Measurements from ENCODE around the gene MCAM.

The MCAM gene

DNA sequence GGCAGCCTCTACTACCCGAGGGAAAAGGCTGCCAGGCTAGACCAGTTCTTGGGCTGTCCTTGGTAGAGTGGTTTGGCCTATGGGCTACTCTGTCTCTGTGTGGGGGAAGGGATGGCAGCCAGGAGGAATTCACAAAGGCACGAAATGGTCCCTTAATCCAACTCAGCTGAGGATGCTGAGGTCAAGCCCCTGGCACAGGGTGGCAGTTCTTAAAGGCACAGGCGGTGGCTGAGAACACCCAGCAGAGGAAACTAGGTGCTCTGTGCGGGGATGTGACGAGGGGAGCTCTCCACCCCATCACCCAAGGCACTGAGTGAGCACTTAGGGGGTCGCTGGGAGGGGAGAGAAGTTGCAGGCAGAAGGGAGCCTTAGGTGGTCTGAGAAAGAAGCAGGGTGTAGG, 29.7 kb upstream of the MCAM start, which contains the start of gene MFRP:
MFRP (minus strand) TSS at position 101 of the 400 bp plus-strand sequence. CDS start 192 bp downstream, outside the sequence.
- no peak for DNase-seq (ENCODE audit: low spot score)
- FAIRE-seq = no peak

DNA sequence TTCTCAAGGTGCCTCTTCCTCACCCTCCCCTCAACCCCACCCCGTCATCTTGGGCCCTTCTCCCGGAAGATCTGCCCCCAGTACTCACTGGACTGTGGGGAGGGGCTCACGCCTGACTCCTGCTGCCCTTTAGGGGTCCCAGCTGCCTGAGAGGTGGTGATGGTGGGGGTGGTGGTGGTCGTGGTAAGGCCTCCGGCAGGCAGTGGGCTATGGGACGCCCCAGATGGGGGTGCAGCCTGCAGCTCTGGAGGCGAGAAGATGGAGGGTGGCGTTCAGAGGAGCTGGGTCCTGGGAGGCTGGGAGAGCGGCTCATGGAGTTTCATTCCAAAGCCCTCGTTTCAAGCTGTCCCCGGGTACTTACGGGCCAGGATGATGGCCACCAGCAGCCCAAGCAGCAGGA, 28.8 kb upstream of the MCAM start:
- no peak for FAIRE-seq

DNA sequence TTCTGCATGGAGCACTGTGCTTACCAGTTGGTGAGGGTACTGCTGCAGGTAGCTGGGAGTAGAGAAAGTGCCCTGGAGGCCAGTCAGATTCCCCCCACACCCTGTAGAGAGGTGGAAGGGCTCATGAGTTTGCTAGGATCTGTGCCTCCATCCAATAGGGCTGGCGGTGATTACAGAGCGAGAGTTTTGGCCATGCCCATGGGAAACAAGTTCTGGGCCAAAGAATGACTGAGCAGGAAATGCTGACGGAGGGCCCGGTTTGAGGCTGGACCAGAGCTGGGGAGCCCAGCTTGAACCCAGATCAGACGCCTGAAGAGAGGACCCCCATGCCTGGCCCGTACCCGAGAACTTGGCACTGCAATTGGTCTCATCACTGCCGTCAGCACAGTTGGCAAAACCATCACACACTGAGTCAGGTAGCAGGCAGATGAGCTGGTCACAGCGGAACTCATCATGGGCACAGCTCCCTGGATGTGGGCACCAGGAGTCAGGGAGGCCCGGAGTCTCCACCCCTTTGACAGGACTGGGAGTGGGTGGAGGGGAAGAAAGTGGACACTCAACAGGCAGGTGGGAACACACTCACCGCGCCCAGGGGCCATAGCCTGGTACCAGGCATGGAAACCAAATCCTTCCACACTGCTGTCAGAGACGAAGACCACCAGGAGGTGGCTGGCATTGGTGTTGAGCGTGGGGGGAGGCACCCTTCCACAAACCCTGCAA, 27.5 kb upstream of the MCAM start:
- DNase-seq (ENCODE audit: low spot score) (no peak), FAIRE-seq (no peak)

More for the DNA sequence above, 28.8 kb upstream of the MCAM start:
- DNase-seq (ENCODE audit: low spot score) = no peak

DNA sequence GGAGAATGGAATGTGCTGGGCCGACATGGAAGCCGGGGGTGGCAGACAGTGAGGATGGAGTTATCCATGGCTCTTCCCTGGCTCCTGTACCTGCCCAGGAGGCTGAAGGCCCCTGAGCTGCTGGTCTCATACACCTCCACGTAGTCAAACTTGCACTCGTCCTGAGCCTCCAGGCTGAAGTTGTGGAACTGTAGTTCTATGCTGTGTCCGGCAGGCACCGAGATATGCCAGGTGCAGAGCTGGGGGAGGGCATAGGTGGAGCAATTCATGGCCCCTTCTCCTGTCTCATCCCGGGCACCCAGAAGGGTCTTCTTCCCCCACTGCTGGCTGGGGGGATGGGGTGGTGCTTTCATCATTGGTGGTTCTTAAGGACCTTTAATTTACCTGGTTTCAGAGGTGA, 26.8 kb upstream of the MCAM start:
- no peak for FAIRE-seq
- DNase-seq (ENCODE audit: low spot score) = no peak

DNA sequence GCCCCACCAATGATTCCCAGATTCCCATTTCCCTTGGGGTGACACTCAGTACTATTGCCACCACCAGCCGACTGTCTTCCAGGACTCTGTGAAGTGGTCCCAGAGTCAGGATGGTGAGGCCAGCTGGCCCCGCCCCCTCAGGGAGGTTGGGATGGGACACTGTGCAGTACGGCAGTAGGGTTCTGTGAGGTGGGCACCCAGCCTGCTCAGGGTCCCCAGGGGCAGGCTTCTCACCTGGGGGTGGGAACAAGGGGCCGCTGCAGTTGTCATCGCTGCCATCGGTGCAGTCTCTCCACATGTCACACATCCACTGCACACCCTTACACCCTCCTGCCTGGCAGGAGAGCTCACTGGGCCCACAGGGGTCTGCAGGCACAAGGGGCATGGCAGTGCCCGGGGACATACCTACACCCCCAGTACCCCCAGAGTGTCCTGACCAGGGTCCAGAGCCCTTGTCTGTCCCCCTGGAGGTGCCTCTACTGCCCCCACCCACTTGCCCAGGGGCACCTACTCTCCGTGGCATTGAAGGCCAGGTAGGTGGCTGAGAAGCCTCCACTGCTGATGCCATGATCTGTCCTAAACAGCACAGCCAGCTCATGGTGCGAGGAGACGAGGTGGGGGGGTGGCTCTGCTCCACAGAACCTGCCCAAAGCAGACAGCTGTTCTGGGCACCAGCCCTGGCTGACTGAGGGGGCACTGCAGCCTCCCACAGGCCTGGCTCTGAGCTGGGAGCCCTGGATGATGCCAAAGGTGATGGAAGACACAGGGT, 25.6 kb upstream of the MCAM start:
- no peak for DNase-seq (ENCODE audit: low spot score)
- no peak for FAIRE-seq

DNA sequence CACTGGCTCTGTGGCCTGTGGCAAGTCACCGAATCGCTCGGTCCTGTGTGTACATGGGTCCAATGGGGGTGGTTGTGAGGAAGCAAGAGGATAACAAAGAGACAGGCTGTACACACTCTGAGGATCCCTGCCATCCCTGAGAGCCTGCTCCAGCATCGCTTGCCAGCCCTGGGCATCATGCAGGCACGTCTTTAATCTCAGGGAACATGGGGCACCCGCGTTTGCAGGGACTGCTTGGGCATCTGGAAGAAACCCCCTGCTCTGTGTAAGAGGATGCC, 25.0 kb upstream of the MCAM start:
- DNase-seq (ENCODE audit: low spot score) (no peak), FAIRE-seq (no peak)

DNA sequence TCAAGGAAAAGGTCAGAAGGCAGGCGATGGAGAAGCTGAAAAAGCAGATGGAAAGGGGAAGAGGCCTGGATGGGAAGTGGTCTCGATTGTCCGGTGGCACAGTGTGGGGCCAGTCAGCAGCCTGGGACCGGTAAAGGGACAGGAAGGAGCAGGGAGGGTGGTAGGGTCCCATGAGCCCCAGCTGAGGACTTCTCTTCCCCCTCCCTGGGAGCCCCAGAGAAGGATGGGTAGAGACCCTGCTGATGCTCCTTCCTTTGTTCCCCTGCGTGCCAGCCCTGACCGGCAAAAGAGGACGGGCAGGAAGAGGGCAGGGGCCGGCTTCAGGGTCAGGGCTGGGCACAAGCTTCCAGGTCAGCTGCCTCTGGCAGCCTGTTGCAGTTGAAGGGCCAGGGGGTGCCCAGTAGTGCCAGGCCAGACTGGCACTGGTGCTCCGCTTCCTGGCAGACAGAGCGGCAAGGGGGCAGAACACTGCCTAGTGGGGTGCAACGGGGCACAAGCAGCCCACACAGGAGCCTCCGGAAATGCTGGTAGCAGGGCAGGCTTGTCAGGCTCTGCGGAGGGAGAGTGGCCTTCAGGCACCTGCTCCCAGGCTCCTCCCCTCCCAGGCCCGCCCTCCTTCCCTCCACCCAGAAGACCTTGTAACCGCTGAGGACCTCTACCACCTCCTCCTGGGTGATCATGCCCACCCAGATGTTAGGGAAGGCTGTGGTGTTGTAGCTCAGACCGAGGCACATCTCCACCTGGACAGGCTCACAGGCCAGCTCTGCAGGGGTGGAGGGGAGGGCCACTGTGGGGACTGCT, 24.5 kb upstream of the MCAM start:
- DNase-seq (ENCODE audit: low spot score) (no peak), FAIRE-seq (no peak)

DNA sequence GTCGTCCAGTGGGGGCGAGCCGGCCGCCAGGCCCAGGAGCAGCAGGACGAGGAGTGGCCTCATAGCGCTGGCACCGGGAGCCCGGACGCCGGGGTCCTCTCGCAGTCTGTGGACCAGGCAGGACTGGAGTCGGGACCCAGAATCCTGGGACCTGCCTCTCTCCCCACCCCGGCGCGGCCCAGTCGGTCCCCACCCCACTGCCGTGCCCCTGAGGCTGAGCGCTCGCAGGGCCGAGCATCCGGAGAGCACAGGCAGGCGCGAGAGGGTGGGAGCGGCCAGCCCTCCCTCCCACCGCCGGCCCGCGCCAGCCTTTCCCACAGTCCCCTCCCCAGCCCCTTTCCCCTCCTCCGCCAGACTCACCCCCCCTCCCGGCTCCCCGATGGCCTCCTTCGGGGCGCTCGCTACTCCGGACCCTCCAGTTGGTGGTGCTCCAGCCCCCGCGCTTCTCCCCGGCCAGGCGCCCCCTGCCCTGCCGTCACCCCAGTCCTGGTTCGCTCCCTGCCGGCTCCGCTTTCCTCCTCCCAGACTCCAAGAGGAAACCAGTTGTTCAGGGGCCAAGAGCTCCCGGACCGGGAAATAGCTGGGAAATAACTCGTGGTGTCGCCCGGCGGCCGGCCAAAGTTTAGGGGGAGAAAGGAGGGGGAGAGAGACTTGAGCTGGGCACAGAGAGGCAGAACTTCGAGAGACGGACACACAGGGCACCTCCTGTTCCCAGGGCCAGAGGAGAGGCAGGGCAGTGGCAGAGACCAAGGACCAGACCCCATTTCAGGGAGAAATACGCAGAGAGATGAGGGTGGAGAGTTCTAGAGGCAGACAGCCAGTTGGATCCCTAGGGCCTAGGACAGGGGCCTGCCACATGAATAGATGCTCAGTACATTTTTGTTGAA, 23.6 kb upstream of the MCAM start, which contains the start of gene C1QTNF5:
C1QTNF5 (minus strand) TSS at position 549 of the 887 bp plus-strand sequence; CDS start at position 63, 486 bp downstream.
- no peak for DNase-seq (ENCODE audit: low spot score)
- no peak for FAIRE-seq

DNA sequence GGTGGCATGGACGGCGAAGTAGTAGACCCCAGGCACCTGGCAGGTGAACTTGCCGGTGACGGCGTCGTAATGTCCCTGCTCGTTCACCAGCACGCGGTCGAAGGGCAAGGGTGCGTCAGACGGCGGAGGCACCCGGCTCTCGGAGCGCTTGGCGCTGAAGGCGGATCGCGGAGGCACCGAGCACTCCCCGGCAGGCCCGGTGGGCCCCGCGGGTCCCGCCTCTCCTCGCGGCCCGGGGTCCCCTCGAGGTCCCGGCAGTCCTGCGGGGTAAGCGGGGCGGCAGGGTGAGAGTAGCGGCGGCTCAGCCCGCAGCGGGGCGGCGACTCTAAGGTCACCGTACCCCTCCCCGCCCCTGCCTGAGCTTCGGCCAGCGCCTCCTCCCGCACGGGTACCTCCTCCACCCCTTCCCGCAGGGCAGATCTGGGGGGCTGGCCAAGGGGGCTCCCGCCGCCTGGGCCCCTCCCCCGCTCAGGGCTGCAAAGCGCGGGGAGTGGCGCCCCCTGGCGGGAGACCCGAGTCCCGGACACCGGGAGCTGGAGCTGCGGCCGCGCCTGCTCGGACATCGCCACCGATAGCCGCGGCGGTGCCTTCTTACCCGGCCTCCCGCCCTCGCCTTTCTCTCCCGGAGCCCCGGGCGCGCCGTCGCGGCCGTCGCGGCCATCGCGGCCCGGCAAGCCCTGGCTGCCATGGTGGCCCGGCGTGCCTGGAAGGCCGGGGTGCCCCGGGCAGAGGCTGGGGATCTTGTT, 22.8 kb upstream of the MCAM start:
- no peak for FAIRE-seq

DNA sequence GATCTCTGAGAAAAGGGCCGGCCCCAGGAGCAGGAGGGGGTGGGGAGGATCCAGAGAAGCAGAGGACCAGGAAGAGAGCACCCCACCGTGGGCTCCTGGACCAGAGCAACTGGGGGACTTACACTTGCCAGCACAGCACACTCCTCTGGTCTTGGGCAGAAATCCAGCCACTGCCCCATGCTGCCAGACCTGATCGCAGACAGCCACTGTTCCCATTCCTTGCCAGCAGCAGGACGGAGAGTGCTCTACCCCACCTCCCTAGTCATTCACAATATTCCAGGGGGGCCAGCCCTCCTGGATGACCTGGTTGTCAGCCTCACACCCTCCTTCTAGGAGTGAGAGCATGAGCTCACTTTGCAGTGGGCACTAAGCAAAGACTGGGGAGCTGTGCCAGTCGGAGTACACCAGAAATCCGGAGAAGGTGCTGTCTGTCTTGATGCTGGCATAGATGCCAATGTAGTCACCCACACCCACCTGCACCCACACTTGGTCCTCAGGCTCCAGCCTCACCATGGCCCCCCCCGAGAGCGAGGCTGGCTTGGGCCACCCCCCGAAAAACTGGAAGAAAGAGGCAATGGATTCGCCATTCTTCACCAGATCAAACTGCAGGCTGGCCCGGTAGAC, 22.1 kb upstream of the MCAM start:
- no peak for FAIRE-seq
- DNase-seq (ENCODE audit: low spot score) = no peak

More for the DNA sequence above, 22.8 kb upstream of the MCAM start:
- no peak for DNase-seq (ENCODE audit: low spot score)

DNA sequence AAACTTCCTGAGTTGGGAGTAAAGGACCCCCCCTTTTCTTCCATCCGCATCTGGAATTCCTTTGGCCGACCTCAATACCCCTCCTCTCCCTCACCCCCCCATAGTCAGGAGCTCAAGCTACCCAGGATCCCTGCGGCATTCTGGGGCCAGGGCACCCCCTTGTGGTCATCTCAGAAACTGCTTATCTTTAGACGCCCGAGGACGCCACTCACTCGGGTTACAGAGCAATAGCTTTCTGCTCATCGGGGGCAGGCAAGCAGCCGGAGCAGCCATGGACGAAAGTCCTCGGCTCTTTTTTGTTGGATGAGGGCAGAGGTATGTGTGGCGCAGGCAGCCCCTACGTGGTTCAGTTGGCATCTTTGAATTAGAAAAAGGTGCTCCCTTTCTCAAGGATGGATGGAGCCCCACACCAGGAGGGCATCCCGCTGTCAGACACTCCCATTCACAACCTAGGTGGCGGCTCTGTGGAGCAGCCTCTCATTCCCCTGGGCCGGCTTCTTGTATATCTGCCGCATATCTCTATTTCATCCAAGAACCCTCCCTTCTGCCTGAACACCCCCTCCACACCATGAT, 21.5 kb upstream of the MCAM start:
- no peak for FAIRE-seq
- DNase-seq (ENCODE audit: low spot score) = peak; percentile 78

DNA sequence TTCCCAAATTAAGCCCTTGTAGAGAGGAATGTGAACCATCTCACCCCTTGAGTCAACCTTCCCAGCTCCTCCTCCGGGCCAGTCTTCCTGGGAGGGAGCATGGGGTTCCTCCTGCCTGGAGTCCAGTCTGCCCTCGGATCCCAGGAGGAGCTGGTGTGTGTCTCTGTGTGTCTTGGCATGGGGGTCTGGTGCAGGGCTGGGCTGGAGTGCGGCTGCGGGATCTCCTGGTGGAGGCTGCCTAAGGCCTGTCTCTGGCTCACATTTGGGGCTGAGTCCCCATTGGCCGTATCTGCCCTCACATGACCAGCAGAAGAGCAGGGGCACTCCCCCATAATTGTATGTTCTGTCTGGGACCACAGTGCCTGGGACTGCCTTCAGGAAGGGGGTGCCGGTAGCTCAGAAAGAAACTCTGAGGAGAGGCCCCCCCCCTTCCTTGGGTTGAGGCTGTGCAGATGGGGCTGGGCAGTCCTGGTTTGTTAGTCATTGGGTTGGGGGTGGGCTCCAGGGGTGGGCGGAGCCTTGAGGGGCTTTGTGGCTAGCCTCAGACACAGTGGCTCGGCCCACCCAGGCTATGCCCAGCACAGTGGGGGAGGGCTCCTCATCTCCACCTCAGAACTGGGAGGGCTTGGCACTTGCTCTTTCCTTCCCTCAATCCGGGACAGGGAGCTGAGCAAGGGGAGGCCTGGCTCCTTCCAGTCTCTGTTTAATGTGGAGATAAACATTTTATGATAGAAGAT, 20.8 kb upstream of the MCAM start:
- DNase-seq (ENCODE audit: low spot score) (peak; percentile 62), FAIRE-seq (peak; percentile 79)

DNA sequence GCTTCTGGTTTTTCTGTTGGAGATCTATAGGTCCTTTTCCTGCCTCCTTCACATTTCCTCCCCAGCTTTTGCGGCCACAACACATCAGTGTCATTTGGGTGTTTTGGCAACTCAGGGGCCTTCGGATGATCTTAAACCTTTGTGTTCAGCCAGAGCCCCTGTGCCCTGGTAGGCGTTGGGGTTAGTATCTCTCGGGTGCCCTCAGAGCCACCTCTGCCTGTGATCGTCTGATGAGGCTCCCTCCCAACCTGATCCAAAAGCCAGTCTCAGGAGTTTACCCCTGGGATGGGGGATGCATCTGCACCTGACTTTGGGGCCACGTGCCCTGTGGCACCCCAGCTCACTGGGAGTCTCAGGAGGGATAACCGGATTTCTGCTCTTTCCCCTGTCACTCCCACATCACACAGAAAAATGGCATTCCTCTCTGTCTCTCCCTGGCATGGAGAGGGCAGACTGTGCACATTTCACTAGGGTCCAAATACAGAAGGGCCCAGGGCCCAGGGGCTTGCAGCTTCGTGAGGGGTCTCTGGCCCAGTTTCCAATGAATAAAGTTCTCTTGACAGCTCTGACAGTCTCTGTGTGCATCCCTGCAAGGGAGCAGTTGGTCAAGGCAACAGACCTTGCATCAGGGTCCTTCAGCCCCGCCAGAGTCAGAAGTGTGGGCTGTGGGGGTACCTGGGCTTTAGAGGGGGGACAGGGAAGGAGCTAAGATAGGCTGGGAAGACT, 20.0 kb upstream of the MCAM start:
- FAIRE-seq (no peak), DNase-seq (ENCODE audit: low spot score) (no peak)

DNA sequence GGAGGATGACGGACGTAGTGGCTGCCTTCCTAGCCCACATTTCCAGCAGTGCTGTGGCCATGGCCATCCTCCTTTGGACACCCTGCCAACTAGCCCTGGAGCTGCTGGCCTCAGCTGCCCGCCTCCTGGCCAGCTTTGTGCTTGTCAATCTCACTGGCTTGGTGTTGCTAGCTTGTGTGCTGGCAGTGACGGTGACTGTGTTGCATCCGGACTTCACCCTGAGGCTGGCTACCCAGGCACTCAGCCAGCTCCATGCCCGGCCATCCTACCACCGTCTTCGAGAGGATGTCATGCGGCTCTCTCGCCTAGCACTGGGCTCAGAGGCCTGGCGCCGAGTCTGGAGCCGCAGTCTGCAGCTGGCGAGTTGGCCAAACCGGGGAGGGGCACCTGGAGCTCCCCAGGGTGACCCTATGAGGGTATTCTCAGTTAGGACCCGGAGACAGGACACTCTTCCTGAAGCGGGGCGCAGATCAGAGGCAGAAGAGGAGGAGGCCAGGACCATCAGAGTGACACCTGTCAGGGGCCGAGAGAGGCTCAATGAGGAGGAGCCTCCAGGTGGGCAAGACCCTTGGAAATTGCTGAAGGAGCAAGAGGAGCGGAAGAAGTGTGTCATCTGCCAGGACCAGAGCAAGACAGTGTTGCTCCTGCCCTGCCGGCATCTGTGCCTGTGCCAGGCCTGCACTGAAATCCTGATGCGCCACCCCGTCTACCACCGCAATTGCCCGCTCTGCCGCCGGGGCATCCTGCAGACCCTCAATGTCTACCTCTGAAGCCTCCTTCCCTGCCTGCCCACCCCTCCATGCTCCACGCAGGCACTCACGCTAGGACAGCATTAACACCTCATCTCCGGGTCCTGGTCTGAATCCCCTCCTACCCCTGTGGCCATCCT, 19.0 kb upstream of the MCAM start:
- DNase-seq (ENCODE audit: low spot score) (no peak), FAIRE-seq (no peak)

DNA sequence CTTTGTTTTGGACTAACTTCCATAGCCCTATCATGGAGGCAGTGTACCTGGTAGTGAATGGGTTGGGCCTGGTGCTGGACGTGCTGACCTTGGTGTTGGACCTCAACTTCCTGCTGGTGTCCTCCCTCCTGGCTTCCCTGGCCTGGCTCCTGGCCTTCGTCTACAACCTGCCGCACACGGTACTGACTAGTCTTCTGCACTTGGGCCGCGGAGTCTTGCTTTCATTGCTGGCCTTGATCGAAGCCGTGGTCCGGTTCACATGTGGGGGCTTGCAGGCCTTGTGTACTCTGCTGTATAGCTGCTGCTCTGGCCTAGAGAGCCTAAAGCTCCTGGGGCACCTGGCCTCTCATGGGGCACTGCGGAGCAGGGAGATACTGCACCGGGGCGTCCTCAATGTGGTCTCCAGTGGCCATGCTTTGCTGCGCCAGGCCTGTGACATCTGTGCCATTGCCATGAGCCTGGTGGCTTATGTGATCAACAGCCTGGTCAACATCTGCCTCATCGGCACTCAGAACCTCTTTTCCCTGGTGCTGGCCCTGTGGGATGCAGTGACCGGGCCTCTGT, 18.2 kb upstream of the MCAM start:
- FAIRE-seq (no peak), DNase-seq (ENCODE audit: low spot score) (no peak)

DNA sequence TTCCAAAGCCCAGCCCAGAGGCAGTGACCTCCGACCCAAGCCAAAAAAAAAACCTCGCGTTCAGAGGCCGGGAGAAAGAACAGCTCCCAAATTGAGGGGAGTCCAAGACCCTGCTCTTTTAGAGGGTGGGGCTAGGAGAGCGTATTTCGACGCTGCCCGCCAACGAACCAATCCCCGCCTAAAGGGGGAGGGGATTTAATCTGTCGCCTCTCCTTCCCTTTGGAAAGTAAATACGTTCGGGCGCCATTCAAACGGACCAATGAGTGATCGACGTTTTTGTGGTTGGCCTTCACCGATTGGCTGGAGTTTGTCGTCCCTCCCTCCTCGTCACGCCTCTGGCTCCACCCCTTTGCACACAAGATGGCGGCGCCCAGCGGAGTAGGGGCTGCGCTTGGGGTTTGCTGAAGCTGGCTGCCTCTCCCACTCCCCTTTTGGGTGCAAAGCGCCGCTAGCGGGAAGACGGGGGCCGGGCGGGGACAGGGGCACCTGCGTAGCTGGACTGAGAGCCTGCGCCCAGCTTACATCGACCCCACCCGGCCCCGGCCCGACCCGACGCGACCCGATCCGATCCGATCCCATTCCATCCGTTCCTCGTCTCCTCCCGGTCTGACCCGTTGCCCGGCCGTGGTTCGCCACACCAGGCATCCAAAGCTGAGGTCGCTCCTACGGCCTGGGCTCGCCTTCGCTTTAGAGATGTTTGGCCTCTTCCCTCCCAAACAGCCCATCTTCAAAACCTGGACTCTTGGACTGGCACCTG, 17.4 kb upstream of the MCAM start, which contains the start of gene RNF26:
RNF26 (plus strand) TSS at position 354 of the 757 bp plus-strand sequence. CDS start 596 bp downstream, outside the sequence.
- no peak for FAIRE-seq

More for the DNA sequence above, 17.4 kb upstream of the MCAM start, which contains the start of gene RNF26:
- DNase-seq (ENCODE audit: low spot score) = peak; percentile 93

All from urothelium cell line (cell line).